ENCODE data around the gene C5orf22.

GRCh38 chr5:31486441-31486840, 45.7 kb upstream of the C5orf22 start:
- TF ChIP-seq, protein P1, sequence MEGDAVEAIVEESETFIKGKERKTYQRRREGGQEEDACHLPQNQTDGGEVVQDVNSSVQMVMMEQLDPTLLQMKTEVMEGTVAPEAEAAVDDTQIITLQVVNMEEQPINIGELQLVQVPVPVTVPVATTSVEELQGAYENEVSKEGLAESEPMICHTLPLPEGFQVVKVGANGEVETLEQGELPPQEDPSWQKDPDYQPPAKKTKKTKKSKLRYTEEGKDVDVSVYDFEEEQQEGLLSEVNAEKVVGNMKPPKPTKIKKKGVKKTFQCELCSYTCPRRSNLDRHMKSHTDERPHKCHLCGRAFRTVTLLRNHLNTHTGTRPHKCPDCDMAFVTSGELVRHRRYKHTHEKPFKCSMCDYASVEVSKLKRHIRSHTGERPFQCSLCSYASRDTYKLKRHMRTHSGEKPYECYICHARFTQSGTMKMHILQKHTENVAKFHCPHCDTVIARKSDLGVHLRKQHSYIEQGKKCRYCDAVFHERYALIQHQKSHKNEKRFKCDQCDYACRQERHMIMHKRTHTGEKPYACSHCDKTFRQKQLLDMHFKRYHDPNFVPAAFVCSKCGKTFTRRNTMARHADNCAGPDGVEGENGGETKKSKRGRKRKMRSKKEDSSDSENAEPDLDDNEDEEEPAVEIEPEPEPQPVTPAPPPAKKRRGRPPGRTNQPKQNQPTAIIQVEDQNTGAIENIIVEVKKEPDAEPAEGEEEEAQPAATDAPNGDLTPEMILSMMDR (IDR thresholded peaks at IDR 0.05), result no peak
- TF ChIP-seq POLR2A (IDR thresholded peaks at IDR 0.05), result no peak
